PC-3 (cell line): Measurements from ENCODE around the gene DVL1.

Experiments used
- CTCF ChIP-seq: fragments of 300-600 bp; sonication (generic); conservative IDR thresholded peaks from 2 replicates; pipeline ENCODE4 v1.5.1; 2017; ENCODE audit warnings: antibody characterized with exemption, low read depth, mild to moderate bottlenecking, low read length
- EZH2 ChIP-seq: fragments of 300-600 bp; sonication (generic); IDR thresholded peaks from one replicate; pipeline ENCODE4 v1.6.1; 2017; ENCODE audit warnings: antibody characterized with exemption, mild to moderate bottlenecking, low read length; ENCODE audit not compliant: unreplicated experiment
- EZH2phosphoT487 ChIP-seq: fragments of 300-600 bp; sonication (generic); IDR thresholded peaks from 2 replicates; pipeline ENCODE4 v1.6.1; 2018; ENCODE audit warnings: mild to moderate bottlenecking, antibody characterized with exemption, low read length, borderline replicate concordance

- TF ChIP-seq CTCF (no peak), EZH2phosphoT487 (no peak), EZH2 (no peak)
Observed at GRCh38 chr1:1308756-1309250, 40.4 kb downstream of the DVL1 start.
